Measurements from ENCODE around the gene BICD1. TPM values are rescaled to one million over a fixed set of nuclear protein-coding genes. Genes with fewer than 3 reads are reported as not detected.

Gene BICD1
- total RNA-seq, 1 experiment from 2014 or later, result 41.3 TPM

DNA sequence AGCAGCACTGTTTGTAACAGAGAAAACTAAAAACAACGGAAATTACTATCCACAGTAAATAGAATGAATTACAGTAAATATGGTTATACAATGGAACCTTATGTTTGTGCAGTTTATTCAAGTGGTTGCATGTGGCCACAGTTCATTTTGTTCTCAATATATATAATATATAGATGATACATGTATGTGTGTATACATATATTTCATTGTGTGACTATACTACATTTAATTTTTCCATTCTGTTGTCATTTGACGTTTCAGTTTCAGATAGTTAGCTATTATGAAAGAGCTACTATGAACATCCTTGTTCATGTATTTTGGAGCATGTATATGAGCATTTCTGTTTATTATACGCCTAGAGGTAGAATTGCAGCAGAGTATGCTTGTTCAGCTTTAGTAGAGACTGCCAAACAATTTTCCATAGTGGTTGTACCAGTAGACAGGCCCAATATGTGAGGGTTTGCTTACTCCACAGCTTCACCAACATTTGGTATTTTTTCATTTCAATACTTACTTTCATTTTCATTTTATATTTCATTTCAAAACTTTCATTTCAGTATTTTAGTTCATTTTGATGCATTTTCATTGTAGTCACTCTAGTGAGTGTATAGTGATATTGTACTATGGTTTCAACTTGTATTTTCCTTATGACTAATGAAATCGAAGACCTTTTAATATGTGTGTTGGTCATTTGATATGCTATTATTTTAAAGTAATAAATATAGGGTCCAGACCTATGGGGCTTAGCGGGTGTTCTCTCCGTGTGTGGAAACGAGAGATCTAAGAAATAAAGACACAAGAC is 151.2 kb downstream of the BICD1 start:
- H3K27me3 ChIP-seq (ENCODE audit: insufficient read depth, low read depth), result no peaks in the 10 kb centered on the region
- H4K20me1 ChIP-seq (ENCODE audit: insufficient read depth), result no peaks in the 10 kb centered on the region
- no peaks in the 10 kb centered on the region for H3K36me3 ChIP-seq (ENCODE audit: low read depth)
- TF ChIP-seq, protein P1, sequence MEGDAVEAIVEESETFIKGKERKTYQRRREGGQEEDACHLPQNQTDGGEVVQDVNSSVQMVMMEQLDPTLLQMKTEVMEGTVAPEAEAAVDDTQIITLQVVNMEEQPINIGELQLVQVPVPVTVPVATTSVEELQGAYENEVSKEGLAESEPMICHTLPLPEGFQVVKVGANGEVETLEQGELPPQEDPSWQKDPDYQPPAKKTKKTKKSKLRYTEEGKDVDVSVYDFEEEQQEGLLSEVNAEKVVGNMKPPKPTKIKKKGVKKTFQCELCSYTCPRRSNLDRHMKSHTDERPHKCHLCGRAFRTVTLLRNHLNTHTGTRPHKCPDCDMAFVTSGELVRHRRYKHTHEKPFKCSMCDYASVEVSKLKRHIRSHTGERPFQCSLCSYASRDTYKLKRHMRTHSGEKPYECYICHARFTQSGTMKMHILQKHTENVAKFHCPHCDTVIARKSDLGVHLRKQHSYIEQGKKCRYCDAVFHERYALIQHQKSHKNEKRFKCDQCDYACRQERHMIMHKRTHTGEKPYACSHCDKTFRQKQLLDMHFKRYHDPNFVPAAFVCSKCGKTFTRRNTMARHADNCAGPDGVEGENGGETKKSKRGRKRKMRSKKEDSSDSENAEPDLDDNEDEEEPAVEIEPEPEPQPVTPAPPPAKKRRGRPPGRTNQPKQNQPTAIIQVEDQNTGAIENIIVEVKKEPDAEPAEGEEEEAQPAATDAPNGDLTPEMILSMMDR (conservative IDR thresholded peaks at IDR 0.05), result no peak
- no peak for TF ChIP-seq EZH2 (IDR thresholded peaks at IDR 0.05; ENCODE audit: low read depth)
- no peaks in the 10 kb centered on the region for H3K9me2 ChIP-seq (ENCODE audit: insufficient read depth)
- H2AFZ ChIP-seq, result no peak overlapping the region
- intact Hi-C loops (cut with micrococcal nuclease; ENCODE audit: unreplicated experiment), result no loop called here
- POLR2A ChIA-PET (ENCODE audit: unreplicated experiment), result no interaction called here
- H3K27ac ChIP-seq, result no peak overlapping the region
- DNase-seq, result no peak
- no peaks in the 10 kb centered on the region for H3K79me2 ChIP-seq (ENCODE audit: low read depth)
- BruUV-seq (replicated peaks), result no TSS peak
- CTCF ChIA-PET, result no interaction called here
- no peaks in the 10 kb centered on the region for H3K9me3 ChIP-seq (ENCODE audit: insufficient read depth, low read depth)
- no peaks in the 10 kb centered on the region for H3F3A ChIP-seq (ENCODE audit: insufficient read depth, low read depth)
- no peaks in the 10 kb centered on the region for H3K4me1 ChIP-seq (replicated peaks; ENCODE audit: insufficient read depth)
- no peak overlapping the region for H3K4me3 ChIP-seq
- no peak overlapping the region for H3K4me2 ChIP-seq

DNA sequence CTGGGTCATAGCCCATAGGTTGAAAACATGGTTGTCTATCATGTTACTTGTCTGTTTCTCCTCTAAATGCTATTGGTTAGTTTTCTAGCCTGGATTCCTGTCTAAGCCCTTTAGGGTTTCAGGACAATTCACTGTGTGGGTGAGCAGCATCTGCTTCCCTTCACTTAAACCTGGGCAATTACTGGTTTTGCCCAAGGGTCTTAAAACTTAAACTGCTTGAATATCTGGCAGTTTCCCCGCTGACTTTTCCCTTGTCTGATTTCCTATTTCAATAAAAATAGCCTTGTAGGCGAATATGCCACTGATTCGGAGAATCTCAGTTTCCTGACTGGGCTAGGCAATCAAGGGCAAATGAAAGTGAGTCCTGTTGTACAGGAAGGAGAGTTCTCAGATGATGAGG is 154.0 kb downstream of the BICD1 start:
- Histone ChIP-seq H3K9me2 (ENCODE audit: insufficient read depth) (no peaks in the 10 kb centered on the region), H3K4me3 (no peak overlapping the region), H3K4me2 (no peak overlapping the region), H2AFZ (no peak overlapping the region), H3K79me2 (ENCODE audit: low read depth) (no peaks in the 10 kb centered on the region), H3F3A (ENCODE audit: insufficient read depth, low read depth) (no peaks in the 10 kb centered on the region), H3K27me3 (ENCODE audit: insufficient read depth, low read depth) (no peaks in the 10 kb centered on the region), H4K20me1 (ENCODE audit: insufficient read depth) (no peaks in the 10 kb centered on the region), H3K36me3 (ENCODE audit: low read depth) (no peaks in the 10 kb centered on the region), H3K27ac (no peak overlapping the region), H3K4me1 (replicated peaks; ENCODE audit: insufficient read depth) (no peaks in the 10 kb centered on the region), H3K9me3 (ENCODE audit: insufficient read depth, low read depth) (no peaks in the 10 kb centered on the region)
- ChIA-PET CTCF (no interaction called here), POLR2A (ENCODE audit: unreplicated experiment) (no interaction called here)
- no peak for DNase-seq
- TF ChIP-seq, protein P1 (conservative IDR thresholded peaks at IDR 0.05), result no peak
- TF ChIP-seq EZH2 (IDR thresholded peaks at IDR 0.05; ENCODE audit: low read depth), result no peak
- intact Hi-C loops (cut with micrococcal nuclease; ENCODE audit: unreplicated experiment), result no loop called here
- BruUV-seq (replicated peaks), result no TSS peak

DNA sequence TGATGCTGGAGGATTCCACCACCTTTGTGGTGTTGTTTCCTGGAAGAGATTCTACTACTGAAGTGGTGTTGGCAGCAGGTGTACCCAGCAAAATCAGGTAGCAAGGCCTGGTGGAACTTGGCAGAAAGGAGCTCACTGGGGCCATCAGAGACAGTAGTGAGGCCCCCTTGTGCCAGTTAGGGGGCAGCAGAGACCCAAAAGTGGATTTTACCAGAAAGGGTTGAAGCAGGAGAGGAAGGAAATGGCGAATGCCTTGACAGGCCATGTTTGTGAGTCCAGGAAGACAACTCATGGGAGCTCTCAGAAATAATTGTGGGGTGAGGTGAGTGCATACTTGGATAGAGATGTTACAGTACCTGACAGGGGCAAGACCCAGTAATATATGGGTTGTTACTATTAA is 155.0 kb downstream of the BICD1 start:
- no peaks in the 10 kb centered on the region for H3F3A ChIP-seq (ENCODE audit: insufficient read depth, low read depth)
- H3K9me3 ChIP-seq (ENCODE audit: insufficient read depth, low read depth), result no peaks in the 10 kb centered on the region
- H4K20me1 ChIP-seq (ENCODE audit: insufficient read depth), result no peaks in the 10 kb centered on the region
- no peaks in the 10 kb centered on the region for H3K79me2 ChIP-seq (ENCODE audit: low read depth)
- no peaks in the 10 kb centered on the region for H3K9me2 ChIP-seq (ENCODE audit: insufficient read depth)
- ChIA-PET POLR2A (ENCODE audit: unreplicated experiment) (no interaction called here), CTCF (interaction anchor here (0.6 to 1.0 kb wide), 4 partner anchors 9 to 608 kb away, joined by 3 to 10 read pairs (median 5); no protein-coding TSS in a partner anchor)
- no TSS peak for BruUV-seq (replicated peaks)
- no peak for TF ChIP-seq EZH2 (IDR thresholded peaks at IDR 0.05; ENCODE audit: low read depth)
- TF ChIP-seq, protein P1 (conservative IDR thresholded peaks at IDR 0.05), result peak; percentile 39; the same call in 1 of the 2 replicates
- H3K4me3 ChIP-seq, result no peak overlapping the region
- H2AFZ ChIP-seq, result no peak overlapping the region
- no peak overlapping the region for H3K27ac ChIP-seq
- no peaks in the 10 kb centered on the region for H3K27me3 ChIP-seq (ENCODE audit: insufficient read depth, low read depth)
- DNase-seq, result no peak
- H3K4me1 ChIP-seq (replicated peaks; ENCODE audit: insufficient read depth), result no peaks in the 10 kb centered on the region
- intact Hi-C loops (cut with micrococcal nuclease; ENCODE audit: unreplicated experiment), result no loop called here
- no peaks in the 10 kb centered on the region for H3K36me3 ChIP-seq (ENCODE audit: low read depth)
- no peak overlapping the region for H3K4me2 ChIP-seq

Measured in PC-9 (cell line).